Transverse colon (tissue), 4 donors: ENCODE results near the gene IDI2.

ENCODE experiments used
- CTCF ChIP-seq, 5 experiments: fragments of 200-600 bp in 3 of 5; fragments of 450-650 bp in 2 of 5; sonication (generic) in 3 of 5; IDR thresholded peaks; 1 replicate in 2 of 5; 2 replicates in 3 of 5; pipeline ENCODE4 v1.5.1; 2016 to 2017; ENCODE audit warnings: antibody characterized with exemption in 5 of 5, inconsistent platforms in 3 of 5, mild to moderate bottlenecking in 2 of 5, moderate library complexity in 1 of 5
- EP300 ChIP-seq: sonication (generic); formaldehyde crosslinking; IDR thresholded peaks from one replicate; pipeline ENCODE4 v1.6.1; 2017; ENCODE audit warnings: antibody characterized with exemption, low read depth
- POLR2AphosphoS5 ChIP-seq, 3 donors: sonication (generic); formaldehyde crosslinking; IDR thresholded peaks; one replicate each; pipeline ENCODE4 v1.6.1; 2016; ENCODE audit warnings: antibody characterized with exemption in 3 of 3

- TF ChIP-seq EP300 (no peak), CTCF (IDR thresholded peaks at IDR 0.05) (no peak), POLR2AphosphoS5 (IDR thresholded peaks at IDR 0.05) (no peak)
These were observed 19.8 kb upstream of the IDI2 start for GRCh38 chr10:1045415-1045814.
